ENCODE measurements around the gene RHOXF2. TPM values are rescaled to one million over a fixed set of nuclear protein-coding genes. Genes with fewer than 3 reads are reported as not detected.
"Not testable (repeated sequence)": the region's sequence is repeated elsewhere in the genome, so short reads cannot be mapped to it uniquely, and the experiment has no call there.

The RHOXF2 gene
- polyA plus RNA-seq (not detected in 2 replicates), polyA minus RNA-seq (not detected in 2 replicates)

GRCh38 chrX:120158313-120158712, at the start of gene RHOXF2:
RHOXF2 (plus strand) TSS chrX:120158613; CDS start chrX:120158751, 138 bp downstream.
- H3K9ac ChIP-seq (ENCODE audit: low read length): not testable (repeated sequence)

GRCh38 chrX:120109378-120109777, 49.0 kb upstream of the RHOXF2 start:
- Histone ChIP-seq H2AFZ (ENCODE audit: low read depth, low read length) (no peak overlapping the region), H3K9me3 (ENCODE audit: low read length) (no peaks in the 10 kb centered on the region), H3F3A (ENCODE audit: insufficient read depth, low read length, poor library complexity, severe bottlenecking) (no peaks in the 10 kb centered on the region), H3K79me2 (replicated peaks; ENCODE audit: insufficient read depth, low read length) (no peaks in the 10 kb centered on the region), H3K4me2 (ENCODE audit: low read length) (no peak overlapping the region), H3K4me3 (ENCODE audit: low read length) (no peak overlapping the region), H3K9me2 (ENCODE audit: insufficient read depth, low read length) (no peaks in the 10 kb centered on the region), H3K27ac (ENCODE audit: low read length) (no peak overlapping the region), H4K20me1 (ENCODE audit: insufficient read depth) (no peaks in the 10 kb centered on the region), H3K9ac (ENCODE audit: low read length) (no peak overlapping the region), H3K27me3 (ENCODE audit: insufficient read depth, low read depth, low read length) (no peaks in the 10 kb centered on the region), H3K36me3 (ENCODE audit: insufficient read depth, low read length) (no peaks in the 10 kb centered on the region)
- no peak for TF ChIP-seq MXI1 (conservative IDR thresholded peaks at IDR 0.05; ENCODE audit: poor library complexity, severe bottlenecking)
- TF ChIP-seq EP300 (conservative IDR thresholded peaks at IDR 0.05; ENCODE audit: poor library complexity, severe bottlenecking): no peak
- no peak for TF ChIP-seq EZH2 (IDR thresholded peaks at IDR 0.05; ENCODE audit: borderline replicate concordance, insufficient read depth, low read length, poor library complexity, severe bottlenecking)
- TF ChIP-seq REST (IDR thresholded peaks at IDR 0.05; ENCODE audit: borderline replicate concordance): no peak
- TF ChIP-seq SMC3 (conservative IDR thresholded peaks at IDR 0.05; ENCODE audit: poor library complexity): no peak
- no peak for TF ChIP-seq CTCF (IDR thresholded peaks at IDR 0.05; ENCODE audit: poor library complexity, severe bottlenecking)
- no peak for TF ChIP-seq TAF1 (IDR thresholded peaks at IDR 0.05; ENCODE audit: low read depth)
- no peak for TF ChIP-seq POLR2AphosphoS5 (IDR thresholded peaks at IDR 0.05)
- no peak for TF ChIP-seq RAD21 (conservative IDR thresholded peaks at IDR 0.05)

More at GRCh38 chrX:120158313-120158712, at the start of gene RHOXF2:
- H3K4me3 ChIP-seq (ENCODE audit: low read length); H3K79me2 ChIP-seq (replicated peaks; ENCODE audit: insufficient read depth, low read length); H3K27ac ChIP-seq (ENCODE audit: low read length); H3K36me3 ChIP-seq (ENCODE audit: insufficient read depth, low read length); H3K27me3 ChIP-seq (ENCODE audit: insufficient read depth, low read depth, low read length); H4K20me1 ChIP-seq (ENCODE audit: insufficient read depth); H3K4me2 ChIP-seq (ENCODE audit: low read length); H3K9me3 ChIP-seq (ENCODE audit: low read length); H2AFZ ChIP-seq (ENCODE audit: low read depth, low read length); H3F3A ChIP-seq (ENCODE audit: insufficient read depth, low read length, poor library complexity, severe bottlenecking); H3K9me2 ChIP-seq (ENCODE audit: insufficient read depth, low read length): not testable (repeated sequence)

GRCh38 chrX:120111611-120112010, 46.8 kb upstream of the RHOXF2 start:
- H3K79me2 ChIP-seq (replicated peaks; ENCODE audit: insufficient read depth, low read length): no peaks in the 10 kb centered on the region
- no peak overlapping the region for H3K9ac ChIP-seq (ENCODE audit: low read length)
- no peaks in the 10 kb centered on the region for H3F3A ChIP-seq (ENCODE audit: insufficient read depth, low read length, poor library complexity, severe bottlenecking)
- TF ChIP-seq CTCF (IDR thresholded peaks at IDR 0.05; ENCODE audit: poor library complexity, severe bottlenecking) (no peak), POLR2AphosphoS5 (IDR thresholded peaks at IDR 0.05) (no peak), EP300 (conservative IDR thresholded peaks at IDR 0.05; ENCODE audit: poor library complexity, severe bottlenecking) (no peak), EZH2 (IDR thresholded peaks at IDR 0.05; ENCODE audit: borderline replicate concordance, insufficient read depth, low read length, poor library complexity, severe bottlenecking) (no peak)
- H3K4me2 ChIP-seq (ENCODE audit: low read length): no peak overlapping the region
- H3K9me2 ChIP-seq (ENCODE audit: insufficient read depth, low read length): no peaks in the 10 kb centered on the region
- H3K27ac ChIP-seq (ENCODE audit: low read length): no peak overlapping the region
- H4K20me1 ChIP-seq (ENCODE audit: insufficient read depth): no peaks in the 10 kb centered on the region
- no peaks in the 10 kb centered on the region for H3K36me3 ChIP-seq (ENCODE audit: insufficient read depth, low read length)
- no peaks in the 10 kb centered on the region for H3K27me3 ChIP-seq (ENCODE audit: insufficient read depth, low read depth, low read length)
- no peak overlapping the region for H3K4me3 ChIP-seq (ENCODE audit: low read length)
- no peak overlapping the region for H2AFZ ChIP-seq (ENCODE audit: low read depth, low read length)
- H3K9me3 ChIP-seq (ENCODE audit: low read length): no peaks in the 10 kb centered on the region
